ENCODE data around the gene C2orf15.

DNA sequence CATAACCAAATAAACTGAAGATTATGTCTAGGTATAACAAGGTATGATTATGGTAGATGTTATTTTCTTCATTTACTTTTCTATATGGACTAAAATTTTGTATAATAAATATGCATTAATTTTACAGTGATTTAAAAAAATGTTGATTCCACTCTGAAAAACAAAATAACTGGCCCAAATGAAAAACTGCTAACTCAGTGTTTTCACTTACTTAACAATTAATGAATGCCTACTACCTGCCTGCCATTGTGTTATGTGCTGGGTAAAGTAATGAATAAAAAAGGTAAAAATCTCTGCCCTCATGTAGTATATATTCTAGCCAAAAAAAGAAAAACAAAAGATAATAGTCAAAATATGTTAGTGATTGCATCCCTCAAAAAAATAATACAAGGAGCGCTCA is 29.6 kb upstream of the C2orf15 start:
- TF ChIP-seq ZNF202 (tag by site-specific recombination; IDR thresholded peaks at IDR 0.05; ENCODE audit: borderline replicate concordance) (no peak), ZBTB21 (tag by site-specific recombination; IDR thresholded peaks at IDR 0.05) (no peak), ZNF174 (tag by site-specific recombination; IDR thresholded peaks at IDR 0.05) (no peak), ZNF24 (tag by site-specific recombination; IDR thresholded peaks at IDR 0.05) (no peak), ZNF701 (tag by site-specific recombination; IDR thresholded peaks at IDR 0.05) (no peak)
- TF ChIP-seq, protein P1, sequence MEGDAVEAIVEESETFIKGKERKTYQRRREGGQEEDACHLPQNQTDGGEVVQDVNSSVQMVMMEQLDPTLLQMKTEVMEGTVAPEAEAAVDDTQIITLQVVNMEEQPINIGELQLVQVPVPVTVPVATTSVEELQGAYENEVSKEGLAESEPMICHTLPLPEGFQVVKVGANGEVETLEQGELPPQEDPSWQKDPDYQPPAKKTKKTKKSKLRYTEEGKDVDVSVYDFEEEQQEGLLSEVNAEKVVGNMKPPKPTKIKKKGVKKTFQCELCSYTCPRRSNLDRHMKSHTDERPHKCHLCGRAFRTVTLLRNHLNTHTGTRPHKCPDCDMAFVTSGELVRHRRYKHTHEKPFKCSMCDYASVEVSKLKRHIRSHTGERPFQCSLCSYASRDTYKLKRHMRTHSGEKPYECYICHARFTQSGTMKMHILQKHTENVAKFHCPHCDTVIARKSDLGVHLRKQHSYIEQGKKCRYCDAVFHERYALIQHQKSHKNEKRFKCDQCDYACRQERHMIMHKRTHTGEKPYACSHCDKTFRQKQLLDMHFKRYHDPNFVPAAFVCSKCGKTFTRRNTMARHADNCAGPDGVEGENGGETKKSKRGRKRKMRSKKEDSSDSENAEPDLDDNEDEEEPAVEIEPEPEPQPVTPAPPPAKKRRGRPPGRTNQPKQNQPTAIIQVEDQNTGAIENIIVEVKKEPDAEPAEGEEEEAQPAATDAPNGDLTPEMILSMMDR (tag by site-specific recombination; IDR thresholded peaks at IDR 0.05), result no peak
